HG03354 (cell line): ENCODE results near the gene GMEB2.

Source experiments
- ATAC-seq: cut with Tn5 transposase; IDR thresholded peaks from one replicate; pipeline ENCODE4 v1.9.1; 2021; ENCODE audit warnings: mild to moderate bottlenecking; ENCODE audit not compliant: unreplicated experiment, poor library complexity, severe bottlenecking

The GMEB2 gene

DNA sequence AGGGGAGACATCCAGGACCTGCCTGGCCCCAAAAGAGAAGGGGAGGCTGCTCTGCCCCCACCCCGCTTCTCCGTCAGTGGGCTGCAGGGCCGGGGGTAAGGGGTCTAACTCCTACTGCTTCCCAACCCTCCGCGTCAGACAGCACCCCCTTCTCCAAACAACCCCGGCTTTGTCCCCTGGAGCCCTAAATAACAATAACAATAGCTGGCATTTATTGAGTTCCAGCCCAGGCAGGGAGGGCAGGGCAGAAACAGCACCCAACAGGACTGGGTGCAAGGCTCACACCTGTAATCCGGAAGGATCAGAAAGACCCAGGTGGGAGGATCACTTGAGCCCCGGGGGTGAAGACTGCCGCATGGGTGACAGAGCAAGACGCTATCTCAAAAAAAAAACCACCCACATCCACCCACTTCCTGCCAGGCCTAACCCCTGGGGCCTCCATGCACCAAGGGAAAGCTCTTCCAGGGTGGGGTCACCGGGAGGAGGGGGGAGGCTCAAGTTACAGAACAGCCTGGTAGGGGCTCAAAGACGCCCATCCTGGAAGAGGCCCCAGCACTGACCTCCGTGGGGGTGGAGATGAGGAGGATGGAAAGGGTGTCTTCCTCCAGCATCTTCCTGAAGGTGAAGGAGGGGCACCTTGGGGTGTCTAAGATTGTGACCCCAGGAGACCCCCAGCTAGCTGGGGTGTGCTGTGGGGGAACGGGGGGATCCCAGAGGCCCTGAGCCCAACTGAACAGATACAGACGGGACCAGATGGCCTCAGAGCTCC, 74.2 kb downstream of the GMEB2 start:
- ATAC-seq: peak; percentile 51

DNA sequence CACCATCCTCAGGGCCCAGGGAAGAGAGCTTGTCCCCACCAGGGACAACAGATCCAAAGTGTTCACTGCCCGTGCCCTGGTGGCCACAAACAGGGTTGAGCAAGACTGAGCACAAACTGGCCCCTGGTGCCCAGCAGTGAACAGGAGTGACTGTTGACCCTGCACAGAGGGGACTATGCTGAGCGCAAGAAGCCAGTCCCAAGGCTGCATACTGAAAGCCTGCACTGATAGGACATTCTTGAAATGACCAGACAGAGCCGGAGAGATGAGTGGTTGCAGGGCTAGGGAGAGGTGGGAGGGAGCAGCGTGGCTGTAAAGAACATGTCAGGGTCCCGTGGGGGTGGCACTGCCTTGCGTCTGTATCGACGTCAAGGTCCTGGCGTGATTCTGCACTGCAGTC, 75.8 kb downstream of the GMEB2 start:
- ATAC-seq: no peak

DNA sequence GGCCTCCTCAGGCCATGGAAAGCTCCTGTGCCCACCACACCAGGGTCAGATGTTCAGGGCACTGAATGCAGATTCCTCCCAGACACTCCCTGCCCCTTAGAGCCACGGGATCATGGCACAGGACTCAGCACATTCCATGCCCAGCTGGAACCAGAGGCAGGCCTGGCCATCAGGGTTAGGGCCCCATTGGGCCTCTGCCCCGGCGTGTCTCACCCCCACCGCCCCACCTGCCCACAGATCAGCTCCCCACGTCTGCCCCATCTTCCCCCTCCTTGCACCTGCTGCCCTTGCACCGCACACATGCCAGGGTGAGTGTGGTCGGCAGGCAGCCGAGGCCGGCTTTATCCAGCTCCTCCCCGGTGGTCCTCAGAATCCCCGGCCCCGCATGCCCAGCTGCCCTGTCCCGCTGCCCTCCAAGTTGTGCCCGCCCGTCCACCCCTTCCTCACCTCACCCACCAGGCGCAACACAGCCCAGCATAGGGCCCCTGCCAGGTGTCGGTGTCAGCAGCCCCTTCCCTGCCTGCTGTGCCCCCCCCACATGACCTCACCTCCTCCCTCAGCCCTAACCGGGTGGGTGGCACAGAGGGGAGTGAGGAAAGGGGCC, 77.1 kb downstream of the GMEB2 start:
- no peak for ATAC-seq

DNA sequence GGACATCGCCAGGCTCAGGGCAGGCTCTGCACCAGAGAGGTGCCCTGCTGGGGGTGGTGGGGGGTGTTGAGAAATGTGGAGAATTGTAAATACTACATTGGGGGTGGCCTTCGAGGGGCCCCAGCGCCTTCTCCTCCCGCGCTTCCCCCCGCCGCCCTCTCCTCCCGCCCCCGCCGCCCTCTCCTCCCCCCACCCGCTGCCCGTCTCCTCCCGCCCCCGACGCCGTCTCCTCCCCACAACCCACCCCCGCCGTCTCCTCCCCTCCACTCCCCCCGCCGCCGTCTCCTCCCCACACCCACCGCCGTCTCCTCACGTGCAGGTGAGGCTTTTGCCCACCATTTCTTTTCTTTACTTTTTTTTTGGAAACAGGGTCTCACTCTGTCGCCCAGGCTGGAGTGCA, 77.9 kb downstream of the GMEB2 start:
- no peak for ATAC-seq

DNA sequence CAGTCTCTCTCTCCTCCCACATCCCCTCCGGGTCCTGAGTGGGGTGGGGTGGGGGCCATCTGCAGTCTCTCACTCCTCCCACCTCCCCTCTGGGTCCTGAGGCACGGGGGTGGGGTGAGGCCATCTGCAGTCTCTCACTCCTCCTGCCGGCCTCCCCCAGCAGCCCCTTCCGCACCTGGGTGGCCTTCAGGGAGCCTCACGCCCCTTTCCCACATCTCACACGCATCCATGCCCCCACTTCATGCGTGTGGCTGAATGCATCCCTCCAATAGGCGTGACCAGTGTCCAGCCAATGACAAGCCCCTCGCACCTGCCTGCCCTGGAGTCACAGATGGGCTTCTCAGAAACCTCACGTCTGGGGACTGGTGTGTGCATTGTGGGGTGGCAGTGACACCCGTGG, 78.4 kb downstream of the GMEB2 start:
- ATAC-seq: no peak

DNA sequence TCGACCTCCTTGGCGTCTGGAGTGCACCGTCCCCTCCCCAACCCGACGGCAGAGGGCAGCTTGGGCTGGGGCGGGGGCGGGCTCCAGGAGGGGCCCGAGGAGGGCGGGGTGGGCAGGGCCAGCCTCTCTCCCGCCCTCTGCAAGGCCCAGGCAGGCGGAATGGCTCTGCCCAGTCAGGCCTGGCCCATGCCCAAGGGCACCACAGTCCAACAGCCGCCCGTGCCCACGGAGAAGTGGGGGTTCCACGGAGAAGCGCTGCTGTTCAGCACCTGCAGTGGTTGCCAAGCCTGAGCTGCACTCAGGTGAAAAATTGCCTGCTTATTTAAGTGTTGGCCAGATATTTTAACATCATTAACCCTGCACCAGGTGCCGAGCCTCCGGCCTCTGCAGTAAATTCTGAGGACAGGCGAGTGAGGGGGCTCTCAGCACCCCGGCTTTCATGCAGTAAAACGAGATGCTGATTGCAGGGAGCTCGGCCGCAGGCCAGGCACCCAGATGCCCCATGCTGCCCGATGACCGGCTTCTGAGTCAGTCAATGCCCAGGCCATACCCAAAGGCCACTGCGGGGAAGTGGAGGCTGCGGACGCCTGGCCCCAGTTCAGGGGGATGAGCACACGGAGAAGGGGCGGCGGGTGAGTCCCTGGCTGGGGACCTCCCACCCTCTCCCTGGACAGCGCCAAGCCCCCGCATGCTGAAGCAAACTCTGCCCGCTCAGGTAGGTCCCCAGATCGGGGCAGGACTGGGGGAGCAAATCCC, 79.0 kb downstream of the GMEB2 start, which contains the start of gene SRMS:
SRMS (minus strand) TSS at position 25 of the 756 bp plus-strand sequence. CDS start 286 bp downstream, outside the sequence.
- ATAC-seq: no peak

DNA sequence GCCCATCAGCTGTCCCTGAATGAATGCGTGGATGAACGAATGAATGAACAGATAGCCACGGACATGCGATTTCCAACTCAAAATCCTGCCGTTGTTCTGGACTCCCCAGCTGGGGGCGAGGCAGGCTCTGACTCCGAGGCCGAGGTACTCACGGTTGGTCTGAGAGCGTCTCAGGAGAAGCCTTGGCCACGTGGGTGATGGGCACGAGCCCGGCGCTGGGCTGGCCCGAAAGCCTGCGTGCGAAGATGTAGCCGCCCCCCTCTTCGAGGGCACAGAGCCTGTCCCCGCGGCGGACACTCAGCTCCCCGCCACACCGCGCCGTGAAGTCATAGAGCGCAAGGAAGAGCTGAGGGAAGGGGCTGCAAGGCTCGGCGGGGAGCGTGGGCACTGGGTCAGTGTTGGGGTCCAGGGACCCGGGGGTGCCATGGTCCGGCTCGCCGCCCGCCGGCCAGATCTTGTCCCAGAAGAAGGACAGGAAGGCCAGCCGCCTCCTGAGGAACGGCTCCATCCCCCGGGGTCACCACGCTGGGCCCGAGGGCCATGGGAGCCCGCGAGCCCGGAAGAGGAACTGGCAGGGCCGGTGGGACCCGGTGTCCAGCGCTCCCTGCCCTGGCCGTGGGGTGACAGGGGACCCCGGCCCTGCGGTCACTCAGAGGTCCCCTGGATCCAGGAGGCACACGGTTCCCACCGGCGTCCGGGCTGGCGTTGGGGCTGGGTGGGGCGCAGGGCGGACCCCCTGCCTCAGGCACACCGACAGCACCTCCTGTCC, 79.8 kb downstream of the GMEB2 start:
- ATAC-seq: no peak

DNA sequence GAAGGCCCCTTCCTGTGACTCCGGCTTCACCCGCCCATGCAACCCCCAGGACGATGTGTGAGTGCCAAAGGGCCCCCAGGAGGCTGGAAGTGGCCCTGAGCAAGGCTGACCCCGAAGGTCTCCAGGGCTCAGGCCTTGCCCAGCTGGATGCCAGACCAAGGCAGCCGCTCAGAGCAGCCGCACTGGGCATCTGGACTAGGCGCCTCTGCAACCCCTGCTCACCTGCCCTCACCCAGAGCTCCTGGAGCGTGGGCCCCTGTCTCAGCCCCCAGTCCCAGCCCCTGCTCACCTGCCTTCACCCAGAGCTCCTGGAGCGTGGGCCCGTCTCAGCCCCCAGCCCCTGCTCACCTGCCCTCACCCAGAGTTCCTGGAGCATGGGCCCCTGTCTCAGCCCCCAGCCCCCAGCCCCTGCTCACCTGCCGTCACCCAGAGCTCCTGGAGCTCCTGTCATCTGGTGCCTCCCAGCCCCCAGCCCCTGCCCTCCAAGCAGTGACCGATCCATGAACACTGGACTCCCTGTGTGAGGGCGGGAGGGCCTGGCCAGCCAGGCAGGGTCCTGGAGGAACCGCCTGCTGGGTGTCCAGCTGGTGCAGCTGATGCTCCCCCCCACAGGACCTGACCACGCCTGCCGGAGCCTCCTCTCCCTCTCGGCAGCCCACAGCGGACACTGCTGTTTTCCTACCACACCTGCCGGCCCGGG, 80.5 kb downstream of the GMEB2 start:
- no peak for ATAC-seq

DNA sequence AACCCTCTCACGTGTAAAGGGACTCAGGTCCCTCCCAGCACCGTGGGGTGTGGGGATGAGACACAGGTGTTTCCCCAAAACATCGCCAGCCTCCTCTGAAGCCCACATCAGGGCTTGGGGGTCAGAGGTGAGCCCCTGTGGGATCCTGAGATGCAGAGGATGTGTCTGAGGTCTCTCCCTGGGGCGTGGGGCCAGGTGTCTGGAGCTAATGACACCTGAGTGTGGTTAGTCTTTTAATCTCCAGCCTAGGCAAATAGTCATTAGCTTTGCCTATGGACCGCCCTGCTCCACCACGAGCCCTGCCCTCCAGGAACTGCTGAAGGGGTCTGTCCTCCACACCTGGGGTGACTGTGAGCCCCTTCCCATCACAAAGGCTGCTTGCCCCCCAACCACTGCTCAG, 81.1 kb downstream of the GMEB2 start:
- no peak for ATAC-seq

DNA sequence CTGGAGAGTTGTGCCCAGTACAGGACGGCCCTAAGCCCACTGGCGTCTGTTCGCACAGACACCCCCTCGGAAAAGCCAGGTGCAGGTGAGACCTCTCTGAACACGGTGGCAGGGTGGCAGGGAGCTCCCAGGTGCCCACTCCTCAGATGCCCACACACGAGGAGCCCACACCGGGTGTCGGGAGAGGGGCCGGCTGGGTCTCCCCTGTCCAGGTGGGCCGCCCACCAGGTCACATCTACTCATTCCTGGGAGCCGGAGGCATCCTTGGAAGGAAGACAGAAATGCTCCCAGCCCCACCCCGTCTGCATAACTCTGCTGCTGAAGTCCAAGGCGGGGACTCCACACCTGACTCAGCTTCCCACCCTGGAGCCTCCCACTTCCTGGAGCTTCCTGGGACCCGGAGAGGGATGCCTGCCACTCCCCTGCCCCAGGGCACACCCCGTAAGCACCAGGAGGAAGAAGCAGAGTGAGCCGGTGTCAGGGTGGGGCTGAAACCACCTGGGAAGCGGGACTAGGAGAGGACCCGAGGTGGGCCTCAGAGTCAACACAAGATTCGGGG, 81.9 kb downstream of the GMEB2 start:
- no peak for ATAC-seq

DNA sequence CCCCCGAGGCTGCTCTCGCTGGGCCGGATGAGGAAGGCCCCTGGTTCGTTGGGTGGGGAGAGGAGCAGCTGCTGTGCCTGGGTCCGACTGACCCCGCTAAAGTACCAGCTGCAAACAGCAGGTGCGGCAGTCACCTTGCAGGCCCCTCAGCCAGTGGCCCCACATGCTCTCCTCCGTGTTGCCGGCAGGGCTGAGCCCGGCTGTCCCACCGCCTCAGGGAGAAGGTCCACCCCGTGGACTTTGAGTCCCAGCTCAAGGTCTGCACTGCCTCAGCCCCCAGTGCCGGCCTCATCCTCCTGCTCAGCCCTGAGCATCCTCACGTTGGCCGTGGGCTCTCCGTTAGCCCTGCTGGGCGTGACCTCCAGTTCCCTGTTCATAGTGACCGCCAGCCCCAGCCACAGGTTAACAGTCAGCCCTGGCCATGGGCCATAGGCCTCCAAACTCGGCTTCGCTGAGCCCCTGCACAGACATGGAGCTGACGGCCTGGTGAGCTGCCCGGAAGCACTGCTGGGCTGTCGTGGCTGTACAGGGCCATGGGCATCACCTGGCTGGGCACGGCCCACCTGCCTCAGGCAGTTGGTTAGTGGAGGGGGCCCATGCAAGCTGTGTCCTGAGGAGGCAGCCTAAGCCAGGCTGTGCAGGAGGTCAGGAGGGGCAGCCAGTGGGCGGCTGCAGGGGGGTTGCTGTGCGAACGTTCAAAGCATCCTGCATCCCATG, 82.5 kb downstream of the GMEB2 start:
- no peak for ATAC-seq

DNA sequence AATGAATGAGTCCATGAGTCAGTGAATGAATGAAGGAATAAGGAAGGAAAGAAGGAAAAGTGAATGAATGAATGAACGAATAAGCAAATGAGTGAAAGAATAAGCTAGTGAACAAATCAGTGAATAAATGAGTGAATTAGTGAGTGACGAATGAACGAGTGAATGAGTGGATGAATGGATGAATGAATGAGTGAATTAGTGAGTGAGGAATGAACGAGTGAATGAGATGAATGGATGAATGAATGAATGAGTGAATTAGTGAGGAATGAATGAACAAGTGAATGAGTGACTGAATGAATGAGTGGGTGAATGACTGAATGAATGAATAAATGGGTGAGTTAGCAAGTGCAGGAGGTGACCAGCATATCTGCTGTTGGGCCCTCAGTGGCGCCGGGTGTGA, 83.2 kb downstream of the GMEB2 start:
- no peak for ATAC-seq

DNA sequence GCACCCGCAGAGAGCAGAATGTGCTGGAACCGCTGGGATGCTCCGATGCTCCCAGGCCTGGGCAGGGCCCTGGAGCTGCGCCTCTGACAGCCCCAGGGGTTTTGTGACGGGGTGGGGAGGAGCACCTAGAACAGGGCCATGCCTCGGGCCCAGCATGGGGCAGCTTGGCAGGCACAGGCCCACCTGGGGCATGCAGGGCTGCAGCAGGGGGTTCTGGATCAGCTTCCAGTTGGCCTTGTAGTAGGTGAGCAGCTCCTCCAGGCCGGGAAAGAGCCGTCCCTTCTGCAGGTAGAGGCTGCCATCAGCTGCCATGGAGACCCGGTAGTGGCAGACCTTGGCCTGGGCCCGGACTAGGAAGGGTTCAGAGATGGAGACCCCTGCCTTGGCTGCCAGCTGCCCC, 83.8 kb downstream of the GMEB2 start:
- ATAC-seq: no peak

DNA sequence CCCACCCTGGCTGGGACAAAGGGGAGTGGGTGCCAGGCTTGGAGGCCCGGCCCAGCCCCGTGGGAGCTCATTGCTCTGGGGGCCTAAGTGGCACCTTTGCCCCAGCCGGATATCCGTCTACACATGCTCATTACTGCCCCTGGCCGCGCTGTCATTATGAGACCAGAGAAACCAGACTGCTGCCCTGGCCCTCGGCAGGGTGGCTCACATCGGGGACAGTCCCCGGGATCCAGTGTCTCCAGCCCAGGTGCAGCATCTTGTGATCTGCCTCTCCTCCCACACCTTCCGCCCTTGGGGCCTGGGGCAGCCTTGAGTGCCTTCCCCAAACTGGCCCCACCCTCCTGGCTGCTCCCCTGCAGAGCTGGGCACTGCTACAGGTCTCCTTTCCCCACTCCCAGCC, 84.2 kb downstream of the GMEB2 start:
- no peak for ATAC-seq

DNA sequence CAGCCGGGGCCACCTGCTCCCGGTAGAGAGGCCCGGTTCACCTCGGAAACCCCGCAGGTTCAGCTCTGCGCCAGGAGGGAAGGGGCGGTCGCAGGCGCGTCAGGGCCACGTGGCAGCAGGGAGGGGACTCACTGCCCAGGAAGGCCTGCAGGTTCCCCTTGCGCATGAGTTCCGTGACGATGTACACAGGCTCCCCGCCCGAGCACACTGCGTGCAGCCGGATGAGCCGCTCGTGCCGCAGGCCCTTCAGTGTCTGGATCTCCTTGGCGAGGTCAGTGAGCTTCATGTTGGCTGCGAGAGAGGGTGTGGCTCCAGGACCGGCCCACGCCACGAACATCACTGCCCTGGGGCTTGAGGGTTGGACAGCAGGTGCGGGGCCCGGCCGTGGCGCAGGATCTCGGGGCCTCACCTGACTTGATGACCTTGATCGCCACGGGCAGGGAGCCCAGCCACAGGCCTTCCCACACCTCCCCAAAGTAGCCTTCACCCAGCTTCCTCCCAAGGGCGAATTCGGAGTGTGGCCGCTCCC, 84.8 kb downstream of the GMEB2 start:
- ATAC-seq: no peak

DNA sequence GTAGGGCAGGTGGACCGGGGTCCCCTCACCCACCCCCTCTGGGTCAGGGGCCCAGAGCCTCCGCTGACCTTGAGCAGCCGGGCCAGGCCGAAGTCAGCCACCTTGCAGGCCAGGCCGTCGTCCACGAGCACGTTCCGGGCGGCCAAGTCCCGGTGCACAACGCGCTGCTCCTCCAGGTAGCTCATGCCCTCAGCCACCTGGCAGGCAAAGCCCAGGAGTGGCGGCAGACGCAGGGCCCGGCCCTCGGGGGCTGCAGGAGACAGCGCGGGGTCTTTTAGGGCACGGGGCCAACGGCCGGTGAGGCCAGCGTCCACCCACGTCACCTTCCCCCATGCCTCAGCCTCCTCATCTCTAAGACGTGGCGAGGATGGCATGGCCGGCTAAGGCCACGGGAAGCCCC, 85.5 kb downstream of the GMEB2 start:
- no peak for ATAC-seq

DNA sequence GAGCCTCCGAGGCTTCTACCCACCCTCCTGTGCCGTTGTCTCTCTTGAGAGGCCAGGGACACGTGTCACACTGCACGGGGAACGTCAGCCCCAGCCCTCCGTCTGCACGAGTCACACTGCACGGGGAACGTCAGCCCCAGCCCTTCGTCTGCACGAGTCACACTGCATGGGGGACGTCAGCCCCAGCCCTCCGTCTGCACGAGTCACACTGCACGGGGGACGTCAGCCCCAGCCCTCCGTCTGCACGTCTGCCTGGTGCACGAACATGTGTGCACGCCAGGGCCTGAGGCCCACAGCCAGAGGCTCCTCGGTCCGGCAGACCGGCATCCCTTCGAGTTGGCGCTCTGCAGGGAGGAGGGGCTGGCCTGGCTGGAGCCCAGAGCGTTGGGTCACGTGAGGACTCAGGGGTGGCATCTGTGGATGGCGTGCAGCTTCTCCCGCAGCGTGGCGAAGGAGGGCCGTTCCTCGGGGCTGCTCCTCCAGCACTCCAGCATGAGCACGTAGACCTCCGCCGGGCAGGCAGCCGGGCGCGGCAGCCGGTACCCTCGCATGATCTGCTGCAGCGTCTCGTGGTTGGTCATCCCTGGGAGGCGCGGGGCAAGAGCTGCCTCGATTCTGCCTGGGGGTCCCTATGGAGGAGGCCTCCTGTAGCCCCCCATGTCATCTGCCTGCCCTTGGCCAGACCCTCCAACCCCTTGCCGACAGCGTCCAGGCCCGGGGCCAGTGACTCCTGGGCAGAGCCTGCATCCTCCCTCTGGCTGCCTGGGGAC, 86.3 kb downstream of the GMEB2 start:
- ATAC-seq: no peak
